OCI-LY3 (cell line): ENCODE results near the gene SERGEF.

Experiments used
- CTCF ChIP-seq: fragments of 200-600, 300-600 bp; sonication (generic); IDR thresholded peaks from 2 replicates; pipeline ENCODE4 v1.5.1; 2014; ENCODE audit warnings: antibody characterized with exemption, low read length, low read depth
- EZH2phosphoT487 ChIP-seq: fragments of 200-600 bp; shearing (Covaris generic); IDR thresholded peaks from 2 replicates; pipeline ENCODE4 v1.6.1; 2018; ENCODE audit warnings: antibody characterized with exemption, mixed run types, low read depth

- TF ChIP-seq CTCF, result no peak
- TF ChIP-seq EZH2phosphoT487, result no peak
These were observed 2.7 kb downstream of the SERGEF start for GRCh38 chr11:18010121-18010670.
